ENCODE measurements around the gene PIM1. TPM values are rescaled to one million over a fixed set of nuclear protein-coding genes. Genes with fewer than 3 reads are reported as not detected.

The PIM1 gene
- total RNA-seq, 1 experiment from 2014 or later = 8.9 TPM

DNA sequence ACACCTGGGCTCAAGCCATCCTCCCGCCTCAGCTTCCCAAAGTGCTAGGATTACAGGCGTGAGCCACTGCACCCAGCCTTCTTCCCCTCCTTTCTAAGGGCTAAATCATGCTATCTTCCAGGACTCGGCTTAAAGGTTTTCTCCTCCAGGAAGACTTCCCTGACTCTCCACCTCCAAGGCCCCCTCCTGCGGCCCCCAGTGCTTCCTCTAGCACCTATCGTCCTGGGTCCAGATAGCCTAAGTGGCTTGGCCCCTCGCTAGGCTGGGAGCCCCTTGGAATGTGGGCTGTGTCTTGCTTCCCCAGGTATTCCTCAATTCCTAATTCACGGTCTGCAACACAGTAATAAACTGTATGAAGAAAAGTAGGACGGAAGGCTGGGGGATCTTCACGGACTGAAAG, 36.7 kb downstream of the PIM1 start:
- ChIA-PET POLR2A (ENCODE audit: low non-redundant PET) (no interaction called here), CTCF (no interaction called here)
- H3K27me3 ChIP-seq (replicated peaks; ENCODE audit: insufficient read depth, low read depth, low read length, poor library complexity) = no peaks in the 10 kb centered on the region
- intact Hi-C loops (cut with micrococcal nuclease; ENCODE audit: unreplicated experiment) = no loop called here
- DNase-seq (ENCODE audit: low spot score) = no peak
- H3K27ac ChIP-seq (ENCODE audit: low read depth, low read length, poor library complexity, severe bottlenecking) = no peak overlapping the region
- H3K4me3 ChIP-seq (ENCODE audit: low read depth, low read length, poor library complexity, severe bottlenecking) = no peak overlapping the region
- no peaks in the 10 kb centered on the region for H3K36me3 ChIP-seq (ENCODE audit: insufficient read depth, low read length, poor library complexity, severe bottlenecking)
- no peaks in the 10 kb centered on the region for H3K9me3 ChIP-seq (ENCODE audit: low read depth, low read length, poor library complexity, severe bottlenecking)
- no peaks in the 10 kb centered on the region for H3K4me1 ChIP-seq (ENCODE audit: insufficient read depth, low read length, poor library complexity, severe bottlenecking)
- no peak for TF ChIP-seq CTCF (conservative IDR thresholded peaks at IDR 0.05; ENCODE audit: low read depth, low read length)
- TF ChIP-seq EZH2 (IDR thresholded peaks at IDR 0.05; ENCODE audit: borderline replicate concordance, low read depth, low read length, poor library complexity, severe bottlenecking) = no peak
- no TSS peak for BruUV-seq (replicated peaks)

GRCh38 chr6:37207903-37208456, 38.0 kb downstream of the PIM1 start:
- POLR2A ChIA-PET (ENCODE audit: low non-redundant PET) = no interaction called here
- no TSS peak for BruUV-seq (replicated peaks)
- no peaks in the 10 kb centered on the region for H3K27me3 ChIP-seq (replicated peaks; ENCODE audit: insufficient read depth, low read depth, low read length, poor library complexity)
- no peaks in the 10 kb centered on the region for H3K36me3 ChIP-seq (ENCODE audit: insufficient read depth, low read length, poor library complexity, severe bottlenecking)
- peak; percentile 76 for DNase-seq (ENCODE audit: low spot score)
- H3K4me1 ChIP-seq (ENCODE audit: insufficient read depth, low read length, poor library complexity, severe bottlenecking) = no peaks in the 10 kb centered on the region
- intact Hi-C loops (cut with micrococcal nuclease; ENCODE audit: unreplicated experiment) = no loop called here
- TF ChIP-seq CTCF (conservative IDR thresholded peaks at IDR 0.05; ENCODE audit: low read depth, low read length) = peak; percentile 83
- no peak for TF ChIP-seq EZH2 (IDR thresholded peaks at IDR 0.05; ENCODE audit: borderline replicate concordance, low read depth, low read length, poor library complexity, severe bottlenecking)
- H3K9me3 ChIP-seq (ENCODE audit: low read depth, low read length, poor library complexity, severe bottlenecking) = no peaks in the 10 kb centered on the region
- H3K27ac ChIP-seq (ENCODE audit: low read depth, low read length, poor library complexity, severe bottlenecking) = no peak overlapping the region
- CTCF ChIA-PET = interaction anchor here (1.0 kb wide), 1 partner anchor 186 kb away, joined by 5 read pairs; no protein-coding TSS in a partner anchor
- H3K4me3 ChIP-seq (ENCODE audit: low read depth, low read length, poor library complexity, severe bottlenecking) = no peak overlapping the region

DNA sequence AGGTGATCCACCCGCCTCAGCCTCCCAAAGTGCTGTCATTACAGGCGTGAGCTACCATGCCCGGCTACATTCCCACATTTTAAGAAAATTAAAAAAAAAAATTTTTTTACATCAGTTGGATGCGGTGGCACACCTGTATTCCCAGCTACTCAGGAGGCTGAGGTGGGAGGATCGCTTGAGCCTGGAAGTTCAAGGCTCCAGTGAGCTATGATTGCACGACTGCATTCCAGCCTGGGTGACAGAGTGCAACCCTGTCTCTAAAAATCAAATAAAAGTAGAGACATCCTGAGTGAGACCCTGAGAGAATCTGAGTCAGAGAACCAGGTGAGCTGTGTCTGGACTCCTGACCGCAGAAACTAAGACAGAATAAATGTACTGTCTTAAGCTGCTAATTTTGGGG, 38.8 kb downstream of the PIM1 start:
- H3K4me1 ChIP-seq (ENCODE audit: insufficient read depth, low read length, poor library complexity, severe bottlenecking) = no peaks in the 10 kb centered on the region
- no peaks in the 10 kb centered on the region for H3K36me3 ChIP-seq (ENCODE audit: insufficient read depth, low read length, poor library complexity, severe bottlenecking)
- DNase-seq (ENCODE audit: low spot score) = no peak
- no peaks in the 10 kb centered on the region for H3K27me3 ChIP-seq (replicated peaks; ENCODE audit: insufficient read depth, low read depth, low read length, poor library complexity)
- ChIA-PET POLR2A (ENCODE audit: low non-redundant PET) (no interaction called here), CTCF (interaction anchor here (0.5 to 3.4 kb wide), 5 partner anchors 157 to 190 kb away, joined by 3 to 68 read pairs (median 5); no protein-coding TSS in a partner anchor)
- H3K27ac ChIP-seq (ENCODE audit: low read depth, low read length, poor library complexity, severe bottlenecking) = no peak overlapping the region
- TF ChIP-seq EZH2 (IDR thresholded peaks at IDR 0.05; ENCODE audit: borderline replicate concordance, low read depth, low read length, poor library complexity, severe bottlenecking) (no peak), CTCF (conservative IDR thresholded peaks at IDR 0.05; ENCODE audit: low read depth, low read length) (no peak)
- H3K4me3 ChIP-seq (ENCODE audit: low read depth, low read length, poor library complexity, severe bottlenecking) = no peak overlapping the region
- intact Hi-C loops (cut with micrococcal nuclease; ENCODE audit: unreplicated experiment) = loop anchor here (1.0 kb wide), 1 partner anchor 157 kb away; no protein-coding TSS in a partner anchor
- no peaks in the 10 kb centered on the region for H3K9me3 ChIP-seq (ENCODE audit: low read depth, low read length, poor library complexity, severe bottlenecking)
- BruUV-seq (replicated peaks) = no TSS peak

Measured in A673 (cell line).